BE2C (cell line): Measurements from ENCODE around the gene PHOSPHO1.
A peak's percentile ranks its signal among the peaks of the same experiment; 100 is the strongest.

Experiments
- DNase-seq: peaks from one replicate; pipeline ENCODE4 v3.0.0-alpha.2; 2020
- H3K27me3 ChIP-seq: fragments of 250-450 bp; sonication (Bioruptor Pico); 2 replicates; pipeline ENCODE4 v1.5.1; 2020; ENCODE audit warnings: mild to moderate bottlenecking
- H3K36me3 ChIP-seq: fragments of 250-450 bp; sonication (Bioruptor Pico); 2 replicates; pipeline ENCODE4 v1.5.1; 2020; ENCODE audit warnings: mild to moderate bottlenecking
- H3K4me1 ChIP-seq: fragments of 250-450 bp; sonication (Bioruptor Pico); 2 replicates; pipeline ENCODE4 v1.5.1; 2020
- H3K4me3 ChIP-seq: 2 replicates; pipeline ENCODE4 v1.5.1; 2011; ENCODE audit warnings: low read depth, low read length
- H3K9me3 ChIP-seq: fragments of 250-450 bp; sonication (Bioruptor Pico); 2 replicates; pipeline ENCODE4 v1.5.1; 2020
- TF ChIP-seq, protein P1 (sequence below): IDR thresholded peaks from 2 replicates; pipeline ENCODE4 v1.5.1; 2012; ENCODE audit warnings: mild to moderate bottlenecking, low read depth, low read length

Gene PHOSPHO1

DNA sequence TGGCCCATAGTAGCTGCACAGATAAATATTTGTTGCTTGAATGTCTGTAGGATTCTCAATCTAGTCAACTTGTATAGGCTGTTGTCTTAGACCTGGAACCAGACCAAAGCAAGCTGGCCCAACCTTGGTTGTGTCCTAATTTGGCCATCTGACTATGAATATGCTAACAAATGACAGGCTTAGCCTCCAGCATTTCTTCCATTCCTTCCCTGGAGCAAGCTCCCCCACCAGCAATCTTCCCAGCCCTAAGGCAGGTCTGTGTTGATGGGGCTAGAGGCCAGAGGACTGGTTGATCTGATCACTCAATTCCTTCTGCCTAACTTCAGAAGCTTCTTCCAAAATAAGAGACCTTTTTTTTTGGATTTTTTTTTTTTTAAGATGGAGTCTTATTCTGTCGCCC is 9.4 kb upstream of the PHOSPHO1 start:
- peaks cover 3% of the 10 kb centered on the region for H3K27me3 ChIP-seq
- no peaks in the 10 kb centered on the region for H3K36me3 ChIP-seq
- no peaks in the 10 kb centered on the region for H3K9me3 ChIP-seq
- no peaks in the 10 kb centered on the region for H3K4me1 ChIP-seq
- TF ChIP-seq, protein P1, sequence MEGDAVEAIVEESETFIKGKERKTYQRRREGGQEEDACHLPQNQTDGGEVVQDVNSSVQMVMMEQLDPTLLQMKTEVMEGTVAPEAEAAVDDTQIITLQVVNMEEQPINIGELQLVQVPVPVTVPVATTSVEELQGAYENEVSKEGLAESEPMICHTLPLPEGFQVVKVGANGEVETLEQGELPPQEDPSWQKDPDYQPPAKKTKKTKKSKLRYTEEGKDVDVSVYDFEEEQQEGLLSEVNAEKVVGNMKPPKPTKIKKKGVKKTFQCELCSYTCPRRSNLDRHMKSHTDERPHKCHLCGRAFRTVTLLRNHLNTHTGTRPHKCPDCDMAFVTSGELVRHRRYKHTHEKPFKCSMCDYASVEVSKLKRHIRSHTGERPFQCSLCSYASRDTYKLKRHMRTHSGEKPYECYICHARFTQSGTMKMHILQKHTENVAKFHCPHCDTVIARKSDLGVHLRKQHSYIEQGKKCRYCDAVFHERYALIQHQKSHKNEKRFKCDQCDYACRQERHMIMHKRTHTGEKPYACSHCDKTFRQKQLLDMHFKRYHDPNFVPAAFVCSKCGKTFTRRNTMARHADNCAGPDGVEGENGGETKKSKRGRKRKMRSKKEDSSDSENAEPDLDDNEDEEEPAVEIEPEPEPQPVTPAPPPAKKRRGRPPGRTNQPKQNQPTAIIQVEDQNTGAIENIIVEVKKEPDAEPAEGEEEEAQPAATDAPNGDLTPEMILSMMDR: no peak
- DNase-seq: no peak
- H3K4me3 ChIP-seq: no peak overlapping the region

DNA sequence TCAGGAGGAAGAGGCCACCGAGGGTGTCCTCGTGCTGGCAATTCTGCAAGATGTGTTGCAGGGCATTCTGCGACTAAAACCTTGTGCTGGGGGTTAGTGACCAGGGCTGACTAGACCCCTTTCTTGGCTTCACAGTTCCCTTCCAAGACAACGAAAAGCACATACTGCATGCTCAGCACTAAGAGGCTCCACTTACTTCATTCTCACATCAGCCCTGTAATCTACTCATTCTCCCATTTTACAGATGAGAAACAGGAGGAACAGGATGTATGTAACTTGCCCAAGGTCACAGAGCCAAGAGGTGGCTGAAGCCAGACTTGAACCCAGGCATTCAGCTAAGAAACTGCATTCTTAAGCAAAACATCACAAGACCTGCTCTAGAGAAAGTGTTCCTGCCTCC is 5.3 kb upstream of the PHOSPHO1 start:
- Histone ChIP-seq H3K4me3 (no peak overlapping the region), H3K9me3 (no peaks in the 10 kb centered on the region), H3K4me1 (no peaks in the 10 kb centered on the region), H3K36me3 (no peaks in the 10 kb centered on the region), H3K27me3 (peaks cover 9% of the 10 kb centered on the region)
- TF ChIP-seq, protein P1: no peak
- no peak for DNase-seq

DNA sequence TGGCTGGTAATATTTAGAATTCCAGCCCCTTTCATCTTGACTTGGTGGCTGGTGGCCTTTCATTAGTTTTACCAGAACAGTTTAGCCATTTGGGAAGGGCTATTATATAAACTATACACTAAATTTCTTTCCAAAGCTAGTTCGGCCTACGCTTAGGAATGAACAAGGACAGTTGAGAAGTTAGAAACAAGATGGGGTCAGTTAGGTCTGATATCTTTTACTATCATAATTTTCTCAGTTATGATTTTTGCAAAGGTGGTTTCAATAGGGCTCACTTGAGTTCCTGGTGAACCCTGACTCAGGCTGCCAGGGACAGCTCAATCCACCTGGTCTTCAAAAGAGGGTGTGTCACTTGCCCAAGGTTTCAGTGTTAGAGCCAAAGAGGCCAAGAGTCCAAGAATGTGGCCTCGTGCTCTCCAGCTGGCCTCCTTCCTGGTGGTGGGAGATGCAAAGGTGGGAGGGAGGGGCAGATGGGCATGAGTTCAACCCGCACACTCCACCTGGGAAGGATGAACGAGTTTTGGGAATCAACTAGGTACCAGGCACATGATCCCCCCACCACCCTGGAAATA is 4.0 kb upstream of the PHOSPHO1 start:
- TF ChIP-seq, protein P1: no peak
- Histone ChIP-seq H3K4me1 (no peaks in the 10 kb centered on the region), H3K9me3 (no peaks in the 10 kb centered on the region), H3K27me3 (peaks cover 17% of the 10 kb centered on the region), H3K4me3 (no peak overlapping the region), H3K36me3 (no peaks in the 10 kb centered on the region)
- DNase-seq: no peak

DNA sequence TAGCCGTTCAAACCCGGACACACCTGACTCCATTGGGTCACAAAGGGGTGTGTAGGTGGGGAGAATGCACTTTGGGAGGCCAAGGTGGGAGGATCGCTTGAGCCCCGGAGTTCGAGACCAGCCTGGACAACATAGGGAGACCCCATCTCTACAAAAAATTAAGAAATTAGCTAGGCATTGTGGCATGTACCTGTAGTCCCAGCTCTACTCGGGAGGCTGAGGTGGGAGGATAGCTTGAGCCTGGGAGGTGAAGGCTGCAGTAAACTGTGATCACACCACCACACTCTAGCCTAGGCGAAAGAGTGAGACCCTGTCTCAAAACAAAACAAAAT is 942 bp upstream of the PHOSPHO1 start:
- no peaks in the 10 kb centered on the region for H3K36me3 ChIP-seq
- TF ChIP-seq, protein P1: no peak
- H3K4me3 ChIP-seq: no peak overlapping the region
- no peaks in the 10 kb centered on the region for H3K4me1 ChIP-seq
- no peak for DNase-seq
- peaks cover 28% of the 10 kb centered on the region for H3K27me3 ChIP-seq
- no peaks in the 10 kb centered on the region for H3K9me3 ChIP-seq

DNA sequence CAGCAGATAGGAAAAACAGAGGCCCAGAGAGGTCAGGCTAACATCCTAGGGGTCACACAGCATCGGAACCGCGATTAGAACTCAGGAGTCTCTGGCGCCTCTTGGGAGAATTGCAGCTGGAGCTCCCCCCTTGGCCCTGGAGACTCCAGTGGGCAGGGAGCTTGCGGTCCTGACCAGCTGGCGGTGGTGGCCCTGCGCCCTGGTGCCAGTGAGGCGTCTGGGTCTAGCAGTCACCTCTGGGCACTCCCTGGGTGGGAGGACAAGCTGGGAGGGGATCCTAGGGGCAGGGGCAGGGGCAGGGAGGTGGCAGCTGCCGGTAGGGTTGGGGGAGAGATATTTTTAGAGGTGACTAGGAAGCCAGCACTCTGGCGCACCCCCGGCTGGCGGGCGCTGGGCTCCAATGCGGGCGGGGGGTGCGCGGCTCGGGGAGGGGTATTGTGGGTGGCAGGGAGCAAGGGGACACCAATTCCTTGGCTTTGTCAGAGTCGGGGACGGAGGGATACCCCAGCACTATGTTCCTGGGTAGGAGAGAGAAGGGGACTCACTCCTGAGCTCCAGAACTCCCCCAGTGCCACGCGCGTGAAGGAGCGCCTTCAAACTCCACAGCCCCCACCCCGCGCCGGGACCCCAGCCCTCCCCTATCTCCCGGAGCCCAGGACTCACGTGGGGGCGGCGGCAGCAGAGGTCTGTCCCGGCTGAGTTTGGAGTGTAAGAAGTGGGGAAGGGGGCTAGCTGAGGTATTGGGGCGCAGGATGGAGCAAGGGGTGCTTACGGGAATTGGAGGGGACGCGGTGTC is 584 bp downstream of the PHOSPHO1 start:
- TF ChIP-seq, protein P1: no peak
- H3K4me1 ChIP-seq: no peaks in the 10 kb centered on the region
- H3K4me3 ChIP-seq: peak overlapping the region; percentile 72
- DNase-seq: no peak
- H3K36me3 ChIP-seq: no peaks in the 10 kb centered on the region
- no peaks in the 10 kb centered on the region for H3K9me3 ChIP-seq
- H3K27me3 ChIP-seq: peaks cover 43% of the 10 kb centered on the region

DNA sequence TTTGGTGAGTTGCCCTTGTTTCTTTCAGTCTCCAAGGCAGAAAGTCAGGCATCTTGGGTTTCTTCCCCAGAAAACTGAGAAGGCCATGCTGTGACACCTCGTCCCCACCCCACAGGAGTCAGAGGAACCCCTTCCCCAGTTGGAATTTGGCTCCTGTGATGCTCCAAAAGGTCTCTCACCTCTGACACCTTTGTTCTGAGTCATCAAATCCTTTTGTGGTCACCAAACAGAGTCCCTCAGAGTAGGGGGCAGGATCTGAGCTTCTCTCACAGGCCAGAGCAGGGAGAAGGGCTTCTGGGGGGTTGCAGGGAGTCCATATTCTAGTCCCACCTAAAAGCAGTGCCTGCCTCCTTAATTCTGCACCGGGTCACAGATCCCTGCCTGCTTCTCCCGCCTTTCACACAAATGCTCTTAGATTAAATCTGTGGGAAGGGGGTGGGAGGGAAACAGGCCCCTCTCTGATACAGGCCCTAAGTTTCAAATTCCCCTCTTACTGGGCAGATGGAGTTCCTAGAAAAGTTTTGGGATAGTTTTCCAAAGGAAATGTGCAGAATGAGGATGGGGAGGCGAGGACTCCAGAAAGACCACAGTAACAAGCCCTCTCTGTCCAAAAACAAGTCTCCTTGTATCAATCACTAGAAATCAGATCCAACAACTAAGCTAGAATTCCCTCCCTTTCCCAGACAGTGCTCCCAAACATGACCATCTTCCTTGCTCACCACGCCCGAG is 1.3 kb downstream of the PHOSPHO1 start:
- no peaks in the 10 kb centered on the region for H3K4me1 ChIP-seq
- DNase-seq: no peak
- no peaks in the 10 kb centered on the region for H3K36me3 ChIP-seq
- TF ChIP-seq, protein P1: no peak
- no peaks in the 10 kb centered on the region for H3K9me3 ChIP-seq
- H3K27me3 ChIP-seq: peaks cover 51% of the 10 kb centered on the region
- H3K4me3 ChIP-seq: no peak overlapping the region
